NOMO-1 treated with DMSO at 0.1 percent for 48 hours (cell line): Measurements from ENCODE around the gene SHC2.
"Not testable (repeated sequence)": the region's sequence is repeated elsewhere in the genome, so short reads cannot be mapped to it uniquely, and the experiment has no call there.

ENCODE experiments used
- DNase-seq: peaks from one replicate; lab custom pipeline; 2025; ENCODE audit not compliant: unreplicated experiment; lab: John Stamatoyannopoulos, UW

SHC2 gene

DNA sequence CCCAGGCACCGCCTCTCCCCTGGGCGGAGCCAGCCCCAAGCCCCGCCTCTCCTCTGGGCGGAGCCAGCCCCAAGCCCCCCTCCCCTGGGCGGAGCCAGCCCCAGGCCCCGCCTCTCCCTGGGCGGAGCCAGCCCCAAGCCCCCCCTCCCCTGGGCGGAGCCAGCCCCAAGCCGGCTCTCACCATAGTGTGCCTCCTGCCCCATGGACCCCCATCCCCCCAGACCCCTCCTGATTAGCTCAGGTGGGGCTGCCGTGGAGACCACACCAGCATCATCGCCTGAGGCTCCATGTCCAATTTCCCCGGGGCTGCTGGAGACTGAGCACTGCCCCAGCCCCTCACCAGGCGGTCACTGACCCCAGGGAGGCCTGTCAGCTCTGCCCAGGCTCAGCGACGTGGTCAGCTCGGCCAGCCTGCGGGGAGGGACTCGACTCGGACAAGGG is 31.3 kb upstream of the SHC2 start:
- no peak for DNase-seq

DNA sequence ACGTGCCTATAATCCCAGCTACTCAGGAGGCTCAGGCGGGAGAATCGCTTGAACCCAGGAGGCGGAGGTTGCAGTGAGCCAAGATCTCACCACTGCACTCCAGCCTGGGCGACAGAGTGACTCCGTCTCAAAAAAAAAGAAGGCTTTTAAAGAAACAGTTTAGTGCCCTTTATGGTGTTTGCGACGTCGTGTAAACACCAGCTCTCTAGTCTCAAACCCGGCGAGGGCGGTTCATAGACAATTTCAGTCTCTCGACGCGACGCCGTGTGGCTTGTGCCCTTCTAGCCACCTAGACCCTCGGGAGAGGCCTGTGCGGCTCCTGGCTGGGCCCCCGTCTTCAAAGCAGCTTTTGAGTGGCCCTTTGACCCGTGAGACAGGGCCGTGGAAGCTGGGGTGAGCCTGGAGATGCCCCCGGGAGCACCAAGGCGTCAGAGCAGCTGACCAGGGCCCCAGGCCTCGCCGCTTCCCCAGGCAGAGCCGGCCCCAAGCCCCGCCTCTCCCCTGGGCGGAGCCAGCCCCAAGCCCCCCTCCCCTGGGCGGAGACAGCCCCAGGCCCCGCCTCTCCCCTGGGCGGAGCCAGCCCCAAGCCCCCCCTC is 30.4 kb upstream of the SHC2 start:
- no peak for DNase-seq

DNA sequence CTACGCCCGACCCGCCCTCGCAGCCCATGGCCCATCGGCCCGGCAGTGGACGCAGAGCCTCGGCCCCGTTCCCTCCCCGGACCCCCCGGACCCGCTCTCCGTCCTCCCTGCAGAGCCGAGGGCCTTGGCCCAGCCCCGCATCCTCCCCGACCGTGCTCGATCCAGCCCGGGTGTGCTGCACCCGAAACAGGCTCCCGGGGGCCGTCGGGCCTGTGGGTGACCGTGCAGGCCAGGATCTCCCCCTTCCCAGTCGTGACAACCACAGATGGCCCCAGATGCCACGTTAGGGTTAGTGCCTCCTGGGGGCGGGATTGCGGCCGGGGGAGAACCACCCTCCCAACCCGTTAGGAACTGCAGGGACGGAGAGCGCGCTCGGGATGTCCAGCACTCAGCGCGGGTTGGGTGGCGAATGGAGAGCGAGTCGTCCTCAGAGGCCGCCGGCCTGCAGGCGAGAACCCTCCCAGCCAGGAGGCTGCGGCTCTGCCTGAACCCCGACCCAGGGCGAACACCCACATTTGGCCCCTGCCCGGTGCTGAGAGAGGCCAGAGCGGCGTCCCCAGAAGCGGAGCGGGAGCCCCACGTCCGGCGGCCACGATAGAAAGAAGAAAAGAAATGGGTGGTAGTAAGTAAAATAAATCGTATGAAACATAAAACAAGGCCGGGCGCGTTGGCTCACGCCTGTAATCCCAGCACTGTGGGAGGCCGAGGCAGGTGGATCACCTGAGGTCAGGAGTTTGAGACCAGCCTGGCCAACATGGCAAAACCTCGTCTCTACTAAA is 28.8 kb upstream of the SHC2 start:
- DNase-seq = no peak

DNA sequence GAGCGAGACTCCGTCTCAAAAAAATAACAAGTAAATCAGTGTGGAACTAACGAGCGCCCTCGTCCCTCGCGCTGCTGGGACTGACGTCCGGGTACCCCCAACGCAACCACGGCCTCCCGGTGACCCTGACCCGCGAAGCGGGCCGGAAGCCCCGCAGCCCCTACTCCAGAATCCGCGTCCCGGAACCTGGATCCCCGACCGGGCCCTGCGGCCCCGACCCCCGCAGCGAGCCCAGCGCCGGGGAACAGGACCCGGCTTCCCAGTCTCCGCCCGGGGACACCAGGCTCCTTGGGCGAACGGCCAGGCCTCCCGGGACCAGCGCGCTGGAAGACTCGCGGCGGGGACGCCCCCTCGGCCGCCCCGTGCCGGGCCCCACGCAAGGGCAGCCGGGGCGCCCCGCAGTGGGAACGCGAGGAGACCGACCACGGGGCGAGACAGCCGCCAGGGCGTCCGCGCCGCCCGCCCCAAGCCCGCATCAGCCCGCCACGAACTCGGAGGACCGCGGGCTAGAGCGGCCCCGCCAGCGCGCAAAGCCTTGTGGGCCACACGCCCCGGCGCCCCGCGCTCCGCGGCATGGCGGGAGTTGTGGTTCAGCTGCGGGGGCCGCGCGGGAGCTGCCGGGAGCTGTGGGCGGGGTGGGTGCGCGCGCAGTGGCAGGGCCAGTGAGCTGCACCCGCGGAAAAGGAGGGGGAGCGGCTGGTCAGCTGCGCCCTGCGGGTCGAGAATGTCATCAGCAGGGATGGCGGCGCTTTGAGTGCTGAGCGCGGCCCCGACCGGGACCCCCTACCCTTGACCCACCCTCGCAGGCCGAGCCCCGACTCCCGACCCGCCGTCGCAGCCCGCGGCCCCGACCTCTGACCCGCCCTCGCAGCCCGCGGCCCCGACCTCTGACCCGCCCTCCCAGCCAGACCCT is 27.9 kb upstream of the SHC2 start:
- DNase-seq = peak; percentile 86

DNA sequence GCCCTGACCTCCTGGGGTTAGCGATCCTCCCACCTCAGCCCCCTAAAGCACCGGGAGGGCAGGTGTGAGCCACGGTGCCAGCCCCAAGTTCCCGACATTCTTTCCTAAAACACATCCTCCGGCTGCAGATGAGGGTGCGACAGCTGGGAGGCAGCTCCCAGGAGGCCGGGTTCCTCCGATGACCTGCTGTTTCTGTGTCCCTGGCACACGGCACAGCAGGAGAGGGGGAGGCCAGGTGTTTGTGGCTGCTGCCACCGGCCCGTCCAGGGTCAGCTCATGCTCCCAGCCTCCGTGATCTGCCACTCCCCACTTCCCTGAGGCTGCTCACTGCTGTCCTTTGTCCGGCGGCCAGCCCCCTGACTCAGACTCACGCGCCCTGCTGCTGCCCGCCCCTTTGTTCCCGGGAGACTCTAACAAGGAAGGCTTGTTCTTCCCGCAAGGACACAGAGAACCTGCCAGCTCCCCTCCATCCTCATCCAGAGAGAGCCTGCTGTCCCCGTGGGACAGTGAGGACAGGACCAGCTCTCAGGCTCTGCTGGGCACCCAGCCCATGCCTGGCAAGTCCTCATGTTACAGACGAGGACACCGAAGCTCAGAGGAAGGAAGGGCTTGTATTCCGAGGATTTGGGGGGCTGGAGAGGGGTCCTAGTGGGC is 24.9 kb upstream of the SHC2 start:
- DNase-seq = no peak

DNA sequence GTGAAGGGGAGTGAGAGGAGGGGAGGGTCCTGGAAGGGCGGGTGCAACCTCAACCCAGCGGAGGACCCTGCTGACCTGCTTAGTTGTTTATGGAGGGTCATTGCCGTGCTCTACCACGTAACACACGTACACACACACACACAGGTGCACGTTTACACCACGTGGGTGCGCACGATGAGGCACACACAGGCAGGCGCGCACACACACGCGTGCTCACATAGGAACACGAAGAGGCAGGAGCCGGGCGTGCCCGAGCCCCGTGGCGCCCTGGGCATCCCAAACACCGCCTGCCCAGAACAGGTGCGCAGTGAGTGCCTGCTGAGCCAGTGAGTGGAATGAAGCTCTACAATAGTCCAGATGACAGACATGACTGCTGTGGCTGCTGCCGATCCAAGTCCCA is 24.2 kb upstream of the SHC2 start:
- DNase-seq = no peak

DNA sequence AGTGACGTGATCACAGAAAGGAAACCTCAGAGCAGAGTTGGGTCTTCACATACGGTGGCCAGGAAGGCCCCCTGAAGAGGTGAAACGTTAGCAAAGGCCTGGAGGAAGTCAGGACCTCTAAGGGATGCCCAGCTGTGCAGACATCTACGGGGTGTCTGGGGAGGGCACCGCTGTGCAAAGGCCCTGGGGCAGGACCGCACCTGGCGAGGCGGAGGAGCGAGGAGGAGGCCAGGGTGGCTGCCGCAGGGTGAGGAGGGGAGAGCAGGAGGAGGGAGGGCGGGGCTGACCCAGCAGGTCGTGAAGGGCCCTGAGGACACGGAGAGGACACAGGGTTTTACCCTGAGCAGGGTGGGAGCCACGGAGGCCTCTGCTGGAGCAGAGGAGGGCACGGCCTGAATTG is 23.7 kb upstream of the SHC2 start:
- DNase-seq = no peak

DNA sequence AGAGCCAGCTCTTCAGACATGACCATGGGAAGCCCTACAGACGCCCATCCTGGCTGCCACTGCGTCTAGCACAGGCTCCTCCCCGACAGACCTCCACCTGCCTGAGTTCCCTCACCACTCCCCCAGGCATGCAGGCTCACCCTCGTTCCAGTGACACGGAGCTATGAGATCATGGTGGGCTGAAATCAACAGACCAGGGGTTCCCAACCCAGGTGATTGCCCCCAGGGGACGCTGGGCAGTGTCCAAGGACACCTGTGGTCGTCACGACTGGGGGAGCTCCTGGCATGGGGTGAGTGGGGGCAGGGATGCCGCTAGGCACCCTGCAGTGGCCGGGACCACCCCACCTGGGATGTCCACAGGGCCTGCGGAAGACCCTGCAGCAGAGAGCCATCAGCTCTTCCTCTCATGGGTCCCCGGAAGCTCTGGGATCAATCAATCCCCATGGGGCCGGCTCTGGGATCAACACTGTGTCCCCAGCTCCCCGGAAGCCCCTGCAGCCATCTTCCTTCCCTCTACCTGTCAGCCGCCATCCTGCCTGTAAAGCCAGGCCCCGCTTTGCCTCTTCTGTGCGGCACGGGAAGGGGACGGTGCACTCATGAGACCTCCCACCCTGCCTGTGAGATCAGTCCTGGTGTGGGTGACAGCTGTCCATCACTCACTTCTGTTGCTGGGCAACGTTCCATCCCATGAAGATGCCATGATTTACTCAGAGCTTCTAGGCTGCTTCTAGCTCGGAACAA is 22.7 kb upstream of the SHC2 start:
- DNase-seq = no peak

DNA sequence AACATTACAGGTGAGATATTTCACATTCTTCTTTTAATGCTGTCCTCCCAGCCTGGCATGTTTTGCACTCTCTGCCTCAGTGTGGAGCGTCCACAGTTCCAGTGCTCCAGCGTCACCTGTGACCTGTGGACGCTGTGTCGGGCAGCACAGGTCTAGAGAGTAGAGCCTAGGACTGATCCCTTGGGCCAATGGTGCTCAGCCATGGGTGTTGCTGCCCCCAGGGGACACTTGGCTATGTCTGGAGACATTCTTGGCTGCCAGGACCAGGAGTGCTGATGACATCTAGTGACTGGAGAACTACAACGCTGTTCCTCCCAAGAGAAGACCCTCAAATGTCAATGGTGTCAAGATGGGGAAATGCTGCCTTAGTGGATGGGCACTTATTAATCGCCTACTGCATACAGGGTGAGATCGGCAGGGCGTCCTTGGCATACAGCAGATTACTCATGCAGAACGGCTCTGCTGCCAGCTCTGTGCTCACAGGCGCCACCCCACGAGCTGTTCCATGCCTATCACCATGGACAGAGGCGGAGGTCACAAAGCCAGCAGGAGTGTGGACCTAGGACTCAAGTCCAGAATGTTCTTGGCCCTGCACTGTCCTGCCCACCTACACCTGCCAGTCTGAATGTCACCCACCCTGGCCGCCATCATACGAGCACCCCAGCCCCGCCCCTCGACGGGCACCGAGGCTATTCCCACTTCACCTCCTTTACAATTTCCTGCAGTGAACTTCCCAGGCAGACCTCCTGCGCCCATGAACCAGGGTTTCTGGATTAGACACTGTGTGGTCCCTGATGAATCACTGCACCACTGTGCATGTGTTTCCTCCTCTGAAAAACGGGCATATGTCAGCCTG is 21.6 kb upstream of the SHC2 start:
- DNase-seq = no peak

DNA sequence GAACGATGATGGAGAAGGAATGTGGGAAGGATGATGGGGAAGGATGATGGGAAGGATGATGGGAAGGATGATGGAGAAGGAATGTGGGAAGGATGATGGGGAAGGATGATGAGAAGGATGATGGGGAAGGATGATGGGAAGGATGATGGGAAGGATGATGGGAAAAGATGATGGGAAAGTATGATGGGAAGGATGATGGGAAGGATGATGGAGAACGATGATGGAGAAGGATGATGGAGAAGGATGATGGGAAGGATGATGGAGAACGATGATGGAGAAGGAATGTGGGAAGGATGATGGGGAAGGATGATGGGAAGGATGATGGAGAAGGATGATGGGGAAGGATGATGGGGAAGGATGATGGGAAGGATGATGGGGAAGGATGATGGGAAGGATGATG is 20.3 kb upstream of the SHC2 start:
- DNase-seq = not testable (repeated sequence)

DNA sequence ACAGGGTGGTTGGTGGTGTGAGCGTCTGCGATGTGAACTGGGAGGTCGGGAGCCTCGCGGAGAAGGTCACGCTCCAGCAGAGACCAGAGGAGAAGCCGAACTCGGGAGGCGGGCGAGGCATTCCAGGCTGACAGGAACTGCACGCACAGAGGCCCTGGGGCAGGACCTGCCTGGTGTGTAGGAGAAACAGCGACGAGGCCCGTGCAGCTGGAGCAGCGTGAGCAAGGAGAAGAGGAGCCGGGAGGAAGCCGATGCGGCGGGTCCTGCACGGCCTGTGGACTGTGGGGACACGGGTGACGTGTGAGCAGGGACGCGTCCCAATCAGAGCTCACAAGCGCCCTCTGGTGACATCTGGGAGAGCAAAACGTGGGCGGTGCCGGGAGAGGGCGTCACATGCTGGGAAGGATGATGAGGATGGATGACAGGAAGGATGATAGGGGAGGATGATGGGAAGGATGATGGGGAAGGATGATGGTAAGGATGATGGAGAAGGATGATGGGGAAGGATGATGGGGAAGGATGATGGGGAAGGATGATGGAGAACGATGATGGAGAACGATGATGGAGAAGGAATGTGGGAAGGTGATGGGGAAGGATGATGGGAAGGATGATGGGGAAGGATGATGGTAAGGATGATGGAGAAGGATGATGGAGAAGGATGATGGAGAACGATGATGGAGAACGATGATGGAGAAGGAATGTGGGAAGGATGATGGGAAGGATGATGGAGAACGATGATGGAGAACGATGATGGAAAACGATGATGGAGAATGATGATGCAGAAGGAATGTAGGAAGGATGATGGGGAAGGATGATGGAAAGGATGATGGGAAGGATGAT is 19.4 kb upstream of the SHC2 start:
- no peak for DNase-seq

DNA sequence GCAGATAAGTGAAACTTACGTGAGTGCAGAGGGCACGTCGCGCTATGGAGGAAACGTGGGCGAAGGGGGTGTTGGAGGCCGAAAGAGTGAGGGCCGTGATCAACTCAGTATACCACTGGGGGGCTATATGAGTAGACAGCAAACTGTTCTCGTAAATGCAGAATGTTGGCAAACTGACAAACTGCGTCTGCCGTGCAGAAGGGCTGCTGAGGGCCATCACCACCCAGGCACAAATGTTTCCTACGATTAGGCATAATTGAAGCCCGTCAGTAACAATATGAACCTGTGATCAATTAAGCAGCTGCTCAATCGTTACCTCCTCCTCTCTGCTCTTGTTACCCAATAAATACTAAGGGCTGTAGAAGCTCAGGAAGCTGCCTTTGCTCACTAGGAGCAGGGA is 18.1 kb upstream of the SHC2 start:
- no peak for DNase-seq

DNA sequence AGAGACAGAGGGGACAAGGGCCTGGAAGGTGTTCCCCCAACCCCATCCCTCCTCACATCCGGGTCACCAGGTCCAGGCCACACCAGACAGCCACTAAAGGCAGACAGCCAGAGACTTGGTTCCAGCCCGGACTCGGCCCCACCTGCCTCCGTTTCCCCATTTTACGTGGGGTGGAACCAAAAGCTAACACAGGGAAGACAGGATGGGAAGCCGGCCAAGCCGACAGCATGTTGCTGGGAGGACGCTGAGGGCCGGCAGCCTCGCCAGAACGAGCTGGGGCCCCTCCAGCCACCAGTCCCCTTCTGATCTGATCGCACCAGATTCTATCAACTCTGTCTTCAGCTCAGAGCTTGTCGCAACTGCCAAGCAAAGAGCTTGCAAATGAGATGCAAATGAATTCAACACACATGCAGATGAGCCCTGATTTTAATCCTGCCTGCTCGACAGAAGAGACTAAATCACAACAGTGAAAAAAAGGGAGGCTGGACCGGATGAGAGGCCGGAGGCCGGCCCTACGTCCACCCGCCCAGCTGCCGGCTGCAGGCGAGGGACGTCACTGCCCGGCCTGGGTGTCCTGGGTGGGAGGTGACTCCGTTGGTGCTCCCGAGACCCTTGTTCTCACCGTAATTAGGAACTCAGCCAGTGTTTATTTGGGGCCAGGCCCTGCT is 17.5 kb upstream of the SHC2 start:
- DNase-seq = no peak

DNA sequence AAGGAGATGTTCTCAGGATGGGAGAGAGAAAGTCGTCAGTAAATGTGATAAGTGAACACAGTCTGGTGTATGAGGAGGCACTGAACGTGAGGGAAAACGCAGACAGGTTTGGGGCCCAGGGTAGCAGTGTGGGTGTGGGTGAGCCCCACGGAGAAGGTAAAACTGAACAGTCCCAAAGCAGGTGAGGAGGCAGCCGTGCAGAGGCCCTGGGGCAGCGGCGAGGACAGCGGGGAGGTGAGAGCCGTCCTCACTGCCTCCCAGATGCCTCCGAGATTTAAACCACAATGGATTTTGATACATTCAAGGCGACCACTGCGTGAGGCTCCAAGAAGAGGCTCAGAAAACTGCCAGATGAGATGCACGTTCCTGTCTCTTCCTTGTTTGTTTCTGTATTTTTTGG is 14.5 kb upstream of the SHC2 start:
- no peak for DNase-seq

DNA sequence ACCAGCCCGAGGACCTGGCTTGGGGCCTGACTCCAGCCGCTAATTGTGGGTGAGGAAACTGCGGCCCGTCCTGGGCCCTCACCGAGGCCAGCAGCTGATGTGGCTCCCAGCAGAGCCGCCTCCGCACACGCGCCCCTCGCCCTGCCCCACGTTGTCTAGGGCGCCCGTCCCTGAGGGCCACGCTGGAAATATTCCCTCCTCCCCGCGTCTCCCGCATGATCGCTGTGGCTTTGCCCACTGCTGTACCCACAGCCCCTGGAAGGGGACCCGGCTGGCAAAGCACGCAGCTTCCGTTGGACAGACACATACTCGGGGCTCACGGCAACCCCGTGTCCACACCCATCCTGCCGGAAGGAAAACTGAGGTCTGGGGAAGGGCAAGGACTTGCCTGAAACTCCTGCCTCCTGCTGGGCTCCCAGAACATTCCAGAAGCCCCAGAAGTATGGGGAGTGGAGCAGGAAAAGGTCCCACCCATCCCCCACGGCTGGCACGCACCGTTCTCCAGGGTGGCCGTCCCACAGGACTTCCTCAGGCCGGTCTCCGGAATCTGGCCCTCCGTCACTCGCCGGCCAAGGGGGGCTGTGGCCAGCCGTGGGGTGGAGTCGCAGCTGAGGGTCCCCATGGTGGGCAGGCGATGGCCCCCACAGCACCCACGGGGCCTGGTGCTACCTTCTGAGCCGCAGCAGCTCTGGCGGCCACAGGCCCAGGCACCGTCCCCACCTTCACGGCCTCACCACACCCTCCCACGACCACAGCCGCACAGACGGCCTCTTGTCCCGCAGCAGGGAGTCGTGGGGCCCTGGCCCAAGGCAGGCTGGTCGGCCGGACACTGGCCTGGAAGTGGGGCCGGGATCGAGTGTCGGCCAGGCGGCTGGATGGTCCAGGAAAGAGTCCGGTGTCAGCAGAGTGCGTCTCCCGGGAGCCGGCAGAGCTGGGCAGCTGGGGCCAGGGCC is 13.6 kb upstream of the SHC2 start:
- DNase-seq = no peak

DNA sequence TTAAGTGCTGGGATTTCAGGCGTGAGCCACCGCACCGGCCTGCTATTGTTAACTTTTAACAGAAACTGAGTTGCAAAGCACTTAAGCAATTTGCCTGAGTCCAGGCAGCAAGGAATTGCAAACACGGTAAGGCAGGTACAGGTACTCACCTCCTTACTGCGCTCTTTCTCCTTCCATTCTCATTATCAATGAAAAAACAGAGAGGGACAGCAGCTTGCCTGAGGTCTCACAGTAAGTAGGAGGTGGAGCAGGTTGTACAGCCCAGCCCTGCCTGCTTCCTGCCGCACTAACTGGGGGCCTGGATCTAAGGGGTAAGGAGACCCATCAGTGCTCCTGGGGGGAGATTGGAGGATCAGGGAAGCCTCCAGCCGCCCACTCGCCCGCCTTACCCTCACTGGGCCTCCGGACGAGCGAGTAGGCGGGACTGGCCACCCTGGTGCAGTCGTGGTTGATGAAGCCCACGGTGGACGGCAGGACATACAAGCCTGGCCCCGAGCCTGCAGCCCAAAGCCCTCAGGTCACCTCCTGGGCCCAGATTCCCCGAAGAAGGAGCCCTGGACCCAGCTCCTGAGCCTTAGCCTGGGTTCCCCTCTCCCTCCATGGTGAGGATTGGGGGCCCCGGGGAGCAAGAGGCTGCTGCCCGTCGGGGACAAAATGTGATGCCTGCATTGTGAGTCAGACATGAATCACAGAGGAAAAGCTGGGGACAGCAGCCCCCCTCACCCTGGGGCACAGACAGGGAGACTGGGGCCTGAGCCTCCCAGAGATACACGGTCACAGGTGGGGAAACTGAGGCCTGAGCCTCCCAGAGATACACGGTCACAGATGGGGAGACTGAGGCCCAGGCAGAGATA is 11.4 kb upstream of the SHC2 start:
- no peak for DNase-seq
